NCI-H146 (cell line): ENCODE measurements around the gene TLCD2.
A peak's percentile ranks its signal among the peaks of the same experiment; 100 is the strongest.
"Not testable (repeated sequence)": the region's sequence is repeated elsewhere in the genome, so short reads cannot be mapped to it uniquely, and the experiment has no call there.

ENCODE experiments used
- DNase-seq: peaks from one replicate; lab custom pipeline; 2025; lab: John Stamatoyannopoulos, UW

TLCD2 gene

GRCh38 chr17:1735834-1736347, 25.7 kb upstream of the TLCD2 start:
- no peak for DNase-seq

- DNase-seq = no peak
These were observed 25.2 kb upstream of the TLCD2 start for GRCh38 chr17:1735418-1735817.

- DNase-seq = no peak
These were observed 23.6 kb upstream of the TLCD2 start for GRCh38 chr17:1733759-1734158.

DNA sequence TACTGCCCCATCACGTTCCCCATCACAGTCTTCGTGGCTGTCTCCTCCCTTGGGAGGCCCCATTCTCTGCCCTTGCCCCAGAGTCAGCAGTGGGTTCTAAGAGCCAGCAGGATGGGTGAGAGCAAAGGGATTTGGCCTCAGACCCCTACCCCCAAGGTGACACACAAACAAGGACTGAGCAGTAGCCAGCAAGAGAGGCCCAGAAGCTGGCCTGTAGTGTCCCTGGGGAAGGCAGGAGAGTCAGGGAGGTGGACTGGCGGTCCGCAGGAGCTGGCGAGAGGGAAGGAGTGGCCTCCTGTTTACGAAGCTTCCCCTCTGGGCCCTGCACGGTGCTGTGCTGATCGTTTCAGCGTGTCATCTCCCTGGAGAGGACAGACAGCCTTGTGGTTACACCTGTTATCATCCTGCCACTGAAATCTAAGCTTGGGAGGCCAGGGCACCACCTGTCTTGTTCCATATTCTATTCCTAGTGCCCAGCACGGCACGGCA, 22.7 kb upstream of the TLCD2 start:
- no peak for DNase-seq

DNA sequence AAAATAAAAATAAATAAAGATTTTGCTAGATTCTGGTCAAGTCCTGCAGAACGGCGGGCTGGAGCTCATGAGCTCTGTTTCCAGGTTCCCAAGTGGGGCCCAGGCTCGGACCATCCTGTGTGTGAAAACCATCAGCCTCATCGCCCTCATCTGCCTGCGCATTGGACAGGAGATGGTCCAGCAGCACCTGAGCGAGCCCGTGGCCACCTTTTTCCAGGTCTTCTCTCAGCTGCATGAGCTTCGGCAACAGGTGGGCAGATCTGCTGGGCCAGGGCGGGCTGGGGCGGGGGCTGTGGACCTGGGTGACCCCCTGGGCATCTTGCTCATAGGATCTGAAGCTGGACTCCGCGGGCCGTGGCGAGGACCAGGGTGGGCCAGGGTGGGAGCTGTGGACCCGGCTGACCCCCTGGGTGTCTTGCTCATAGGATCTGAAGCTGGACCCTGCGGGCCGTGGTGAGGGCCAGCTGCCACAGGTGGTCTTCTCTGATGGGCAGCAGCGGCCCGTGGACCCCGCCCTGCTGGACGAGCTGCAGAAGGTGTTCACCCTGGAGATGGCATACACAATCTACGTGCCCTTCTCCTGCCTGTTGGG, 22.2 kb upstream of the TLCD2 start:
- DNase-seq = no peak

GRCh38 chr17:1731194-1731506, 21.0 kb upstream of the TLCD2 start:
- no peak for DNase-seq

DNA sequence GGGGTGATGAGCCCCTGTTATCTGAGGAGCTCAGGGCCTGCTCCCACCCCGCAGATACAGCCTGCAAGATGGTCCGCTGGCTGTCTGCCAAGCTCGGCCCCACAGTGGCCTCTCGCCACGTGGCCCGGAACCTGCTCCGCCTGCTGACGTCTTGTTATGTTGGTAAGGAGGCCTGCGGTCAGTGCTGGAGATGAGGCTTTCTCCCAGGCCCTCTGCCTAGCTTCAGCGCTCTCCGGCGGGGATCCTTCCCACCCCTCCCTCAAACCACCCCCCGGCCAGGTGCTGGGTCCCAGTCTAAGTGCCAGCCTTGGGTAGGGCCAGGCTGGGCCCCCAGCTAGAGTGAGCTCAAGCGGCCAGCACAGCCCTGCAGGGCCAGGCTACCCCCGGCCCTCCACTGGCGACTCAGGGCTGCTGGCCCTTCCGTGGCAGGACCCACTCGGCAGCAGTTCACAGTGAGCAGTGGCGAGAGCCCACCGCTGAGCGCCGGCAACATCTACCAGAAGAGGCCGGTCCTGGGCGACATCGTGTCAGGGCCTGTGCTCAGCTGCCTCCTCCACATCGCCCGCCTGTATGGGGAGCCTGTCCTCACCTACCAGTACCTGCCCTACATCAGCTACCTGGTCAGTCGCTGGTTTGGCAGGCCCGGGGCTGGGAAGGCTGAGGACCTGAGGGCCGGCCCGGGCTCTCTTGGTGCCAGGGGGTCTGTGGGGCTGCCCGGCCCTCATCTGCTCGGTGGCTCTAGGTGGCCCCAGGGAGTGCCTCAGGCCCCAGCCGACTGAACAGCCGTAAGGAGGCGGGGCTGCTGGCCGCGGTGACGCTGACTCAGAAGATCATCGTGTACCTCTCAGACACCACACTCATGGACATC, 20.4 kb upstream of the TLCD2 start:
- DNase-seq = no peak

- no peak for DNase-seq
These were observed 19.8 kb upstream of the TLCD2 start for GRCh38 chr17:1729966-1730325.

DNA sequence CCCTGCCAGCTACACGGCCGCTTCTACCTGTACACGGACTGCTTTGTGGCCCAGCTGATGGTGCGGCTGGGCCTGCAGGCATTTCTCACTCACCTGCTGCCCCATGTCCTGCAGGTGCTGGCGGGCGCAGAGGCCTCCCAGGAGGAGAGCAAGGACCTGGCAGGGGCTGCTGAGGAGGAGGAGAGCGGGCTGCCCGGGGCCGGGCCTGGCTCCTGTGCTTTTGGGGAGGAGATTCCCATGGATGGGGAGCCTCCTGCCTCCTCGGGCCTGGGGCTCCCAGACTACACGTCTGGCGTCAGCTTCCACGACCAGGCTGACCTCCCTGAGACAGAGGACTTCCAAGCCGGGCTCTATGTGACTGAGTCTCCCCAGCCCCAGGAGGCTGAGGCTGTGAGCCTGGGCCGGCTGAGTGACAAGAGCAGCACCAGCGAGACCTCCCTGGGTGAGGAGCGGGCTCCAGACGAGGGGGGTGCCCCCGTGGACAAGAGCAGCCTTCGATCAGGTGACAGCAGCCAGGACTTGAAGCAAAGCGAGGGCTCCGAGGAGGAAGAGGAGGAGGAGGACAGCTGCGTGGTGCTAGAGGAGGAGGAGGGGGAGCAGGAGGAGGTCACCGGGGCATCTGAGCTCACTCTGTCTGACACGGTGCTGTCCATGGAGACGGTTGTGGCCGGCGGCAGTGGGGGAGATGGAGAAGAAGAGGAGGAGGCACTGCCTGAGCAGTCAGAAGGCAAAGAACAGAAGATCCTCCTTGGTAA, 17.9 kb upstream of the TLCD2 start:
- no peak for DNase-seq

DNA sequence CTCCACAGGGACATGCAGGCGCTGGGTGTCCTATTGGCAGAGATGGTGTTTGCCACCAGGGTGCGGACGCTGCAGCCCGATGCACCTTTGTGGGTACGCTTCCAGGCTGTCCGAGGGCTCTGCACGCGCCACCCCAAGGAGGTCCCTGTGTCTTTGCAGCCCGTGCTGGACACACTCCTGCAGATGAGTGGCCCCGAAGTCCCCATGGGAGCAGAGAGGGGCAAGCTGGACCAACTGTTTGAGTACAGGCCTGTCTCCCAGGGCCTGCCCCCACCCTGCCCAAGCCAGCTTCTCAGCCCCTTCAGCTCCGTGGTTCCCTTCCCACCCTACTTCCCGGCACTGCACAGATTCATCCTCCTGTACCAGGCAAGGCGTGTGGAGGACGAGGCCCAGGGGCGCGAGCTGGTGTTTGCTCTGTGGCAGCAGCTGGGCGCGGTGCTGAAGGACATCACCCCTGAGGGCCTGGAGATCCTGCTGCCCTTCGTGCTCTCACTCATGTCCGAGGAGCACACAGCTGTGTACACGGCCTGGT, 17.1 kb upstream of the TLCD2 start:
- no peak for DNase-seq

DNA sequence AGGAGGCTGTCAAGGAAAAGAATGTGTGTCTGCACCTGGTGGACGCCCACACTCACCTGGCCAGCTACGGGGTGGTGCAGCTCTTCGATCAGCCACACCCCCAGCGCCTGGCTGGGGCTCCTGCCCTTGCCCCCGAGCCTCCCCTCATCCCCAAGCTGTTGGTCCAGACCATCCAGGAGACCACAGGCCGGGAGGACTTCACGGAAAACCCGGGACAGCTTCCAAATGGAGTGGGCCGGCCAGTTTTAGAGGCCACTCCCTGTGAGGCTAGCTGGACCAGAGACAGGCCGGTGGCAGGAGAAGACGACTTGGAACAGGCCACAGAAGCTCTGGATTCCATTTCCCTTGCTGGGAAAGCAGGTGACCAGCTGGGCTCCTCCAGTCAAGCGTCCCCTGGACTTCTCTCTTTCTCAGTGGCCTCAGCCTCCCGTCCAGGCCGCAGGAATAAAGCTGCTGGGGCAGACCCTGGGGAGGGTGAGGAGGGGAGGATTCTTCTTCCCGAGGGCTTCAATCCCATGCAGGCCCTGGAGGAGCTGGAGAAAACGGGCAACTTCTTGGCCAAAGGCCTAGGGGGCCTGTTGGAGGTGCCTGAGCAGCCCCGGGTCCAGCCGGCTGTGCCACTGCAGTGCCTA, 16.6 kb upstream of the TLCD2 start:
- no peak for DNase-seq

GRCh38 chr17:1725642-1726511, 15.7 kb upstream of the TLCD2 start:
- no peak for DNase-seq

DNA sequence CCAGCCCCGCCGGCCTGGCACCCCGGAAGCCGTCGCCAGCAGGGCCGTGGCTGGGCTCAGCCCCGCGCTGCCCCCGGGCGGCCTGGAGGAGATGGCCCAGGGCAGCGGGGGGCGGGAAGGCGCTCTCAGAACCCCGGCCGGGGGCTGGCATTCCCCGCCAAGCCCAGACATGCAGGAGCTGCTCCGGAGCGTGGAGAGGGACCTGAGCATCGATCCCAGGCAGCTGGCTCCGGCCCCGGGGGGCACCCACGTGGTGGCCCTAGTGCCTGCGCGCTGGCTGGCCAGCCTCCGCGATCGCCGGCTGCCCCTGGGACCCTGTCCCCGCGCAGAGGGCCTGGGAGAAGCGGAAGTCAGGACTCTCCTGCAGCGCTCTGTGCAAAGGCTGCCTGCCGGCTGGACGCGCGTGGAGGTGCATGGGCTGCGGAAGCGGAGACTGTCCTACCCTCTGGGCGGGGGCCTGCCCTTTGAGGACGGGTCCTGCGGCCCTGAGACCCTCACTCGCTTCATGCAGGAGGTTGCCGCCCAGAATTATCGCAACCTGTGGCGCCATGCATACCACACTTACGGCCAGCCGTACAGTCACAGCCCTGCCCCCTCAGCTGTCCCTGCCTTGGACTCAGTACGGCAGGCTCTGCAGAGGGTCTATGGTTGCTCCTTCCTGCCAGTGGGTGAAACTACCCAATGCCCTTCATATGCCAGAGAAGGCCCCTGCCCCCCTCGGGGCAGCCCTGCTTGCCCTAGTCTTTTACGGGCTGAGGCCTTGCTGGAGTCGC, 14.9 kb upstream of the TLCD2 start:
- DNase-seq = peak; percentile 57

GRCh38 chr17:1724351-1724868, 14.2 kb upstream of the TLCD2 start, which contains the start of gene WDR81:
Gene WDR81 (plus strand): TSS chr17:1724704. CDS start chr17:1724960, 256 bp downstream.
- DNase-seq = peak; percentile 82

DNA sequence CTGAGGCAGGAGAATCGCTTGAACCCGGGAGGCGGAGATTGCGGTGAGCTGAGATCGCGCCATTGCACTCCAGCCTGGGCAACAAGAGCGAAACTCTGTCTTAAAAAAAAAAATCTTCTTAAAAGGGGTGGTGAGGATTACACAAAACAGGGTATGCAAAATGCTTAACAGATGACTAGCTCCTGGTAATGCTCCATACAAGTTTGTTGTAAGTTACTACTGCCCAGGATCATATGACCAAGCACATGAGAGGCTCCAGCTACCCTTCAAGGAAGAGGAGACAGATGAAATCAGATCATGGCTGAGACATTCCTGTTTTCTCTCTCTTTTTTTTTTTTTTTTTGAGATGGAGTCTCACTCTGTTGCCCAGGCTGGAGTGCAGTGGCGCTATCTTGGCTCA, 11.8 kb upstream of the TLCD2 start:
- not testable (repeated sequence) for DNase-seq

- DNase-seq = peak; percentile 58
These were observed 10.7 kb upstream of the TLCD2 start for GRCh38 chr17:1720856-1721386.

DNA sequence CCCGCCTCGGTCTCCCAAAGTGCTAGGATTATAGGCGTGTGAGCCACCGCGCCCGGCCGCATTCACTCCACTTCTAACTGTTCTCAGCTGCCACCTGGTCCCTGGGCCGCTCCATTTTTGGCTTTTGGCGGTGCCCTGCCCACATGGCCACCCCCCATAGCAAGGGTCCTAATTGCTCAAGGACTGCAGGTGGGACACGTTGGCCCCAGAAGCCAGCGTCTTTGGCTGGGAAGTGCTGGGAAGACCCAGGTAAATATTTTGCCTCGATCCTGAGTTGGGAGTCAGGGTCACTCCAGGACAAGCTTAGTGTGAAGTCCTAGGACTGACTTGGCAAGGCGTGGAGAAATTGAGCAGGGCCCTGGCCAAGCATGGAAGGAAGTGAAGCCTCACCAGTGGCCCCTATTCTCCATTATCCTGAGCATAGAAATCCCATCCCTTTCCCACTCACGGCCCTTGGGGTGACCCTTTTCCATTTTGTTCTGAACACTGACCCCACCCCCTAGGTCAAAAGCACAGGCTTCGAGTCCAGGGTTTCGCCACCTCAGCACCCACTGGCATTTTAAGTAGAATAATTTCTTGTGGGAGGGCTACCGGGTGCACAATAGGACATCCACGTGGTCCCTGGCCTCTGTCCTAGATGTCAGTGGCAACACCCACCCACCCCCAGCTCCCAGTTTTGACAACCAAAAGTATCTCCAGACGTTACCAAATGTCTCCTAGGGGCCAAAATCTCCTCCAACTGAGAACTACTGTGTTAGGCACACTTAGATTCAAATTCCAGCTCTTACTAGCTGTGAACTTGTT, 8.4 kb upstream of the TLCD2 start:
- no peak for DNase-seq

- peak; percentile 98 for DNase-seq
These were observed 6.9 kb upstream of the TLCD2 start for GRCh38 chr17:1716912-1717695.
